H9 (cell line): ENCODE data around the gene MON2. TPM values are rescaled to one million over a fixed set of nuclear protein-coding genes. Genes with fewer than 3 reads are reported as not detected.
"Not testable (repeated sequence)": the region's sequence is repeated elsewhere in the genome, so short reads cannot be mapped to it uniquely, and the experiment has no call there.

Experiments
- DNase-seq: peaks from one replicate; pipeline ENCODE4 v3.0.0-alpha.2; 2017
- H2AFZ ChIP-seq: one replicate; pipeline ENCODE4 v1.6.1; 2013; ENCODE audit warnings: mild to moderate bottlenecking, low read length, control low read depth, moderate library complexity
- H2AK5ac ChIP-seq: 2 replicates; pipeline ENCODE4 v1.6.1; 2013; ENCODE audit warnings: low read length, control low read depth, mixed read lengths; ENCODE audit not compliant: insufficient read length
- H2BK120ac ChIP-seq: one replicate; pipeline ENCODE4 v1.6.1; 2013; ENCODE audit warnings: low read depth, mild to moderate bottlenecking, low read length, control low read depth, inconsistent platforms; ENCODE audit not compliant: poor library complexity, severe bottlenecking
- H2BK12ac ChIP-seq: 2 replicates; pipeline ENCODE4 v1.6.1; 2013; ENCODE audit warnings: low read length, control low read depth, mixed read lengths, low read depth; ENCODE audit not compliant: insufficient read length
- H2BK15ac ChIP-seq: 2 replicates; pipeline ENCODE4 v1.6.1; 2013; ENCODE audit warnings: low read depth, low read length, control low read depth
- H2BK20ac ChIP-seq: one replicate; pipeline ENCODE4 v1.6.1; 2013; ENCODE audit warnings: low read depth, mild to moderate bottlenecking, low read length, control low read depth, inconsistent platforms; ENCODE audit not compliant: poor library complexity, severe bottlenecking
- H2BK5ac ChIP-seq: 2 replicates; pipeline ENCODE4 v1.6.1; 2013; ENCODE audit warnings: low read length, control low read depth, mixed read lengths; ENCODE audit not compliant: insufficient read length
- H3K14ac ChIP-seq: 2 replicates; pipeline ENCODE4 v1.6.1; 2013; ENCODE audit warnings: low read length, control low read depth; ENCODE audit not compliant: insufficient read depth
- H3K18ac ChIP-seq: 2 replicates; pipeline ENCODE4 v1.6.1; 2013; ENCODE audit warnings: low read depth, mild to moderate bottlenecking, mixed read lengths, low read length, control low read depth; ENCODE audit not compliant: insufficient read length
- H3K23ac ChIP-seq: 2 replicates; pipeline ENCODE4 v1.6.1; 2013; ENCODE audit warnings: low read length, control low read depth, mixed read lengths, low read depth; ENCODE audit not compliant: insufficient read length
- H3K23me2 ChIP-seq: 2 replicates; pipeline ENCODE4 v1.6.1; 2013; ENCODE audit warnings: low read depth, mild to moderate bottlenecking, mixed read lengths, low read length, control low read depth; ENCODE audit not compliant: insufficient read length, poor library complexity, severe bottlenecking
- H3K27ac ChIP-seq: 2 replicates; pipeline ENCODE4 v1.5.1; 2013; ENCODE audit warnings: low read length, control low read depth, mixed read lengths, low read depth; ENCODE audit not compliant: insufficient read length
- H3K27me3 ChIP-seq: 2 replicates; pipeline ENCODE4 v1.6.1; 2013; ENCODE audit warnings: low read length, control low read depth, inconsistent platforms; ENCODE audit not compliant: insufficient read depth
- H3K4ac ChIP-seq: 2 replicates; pipeline ENCODE4 v1.6.1; 2013; ENCODE audit warnings: low read depth, mild to moderate bottlenecking, control low read depth, inconsistent platforms, low read length, moderate library complexity
- H3K4me1 ChIP-seq: 2 replicates; pipeline ENCODE4 v1.6.1; 2013; ENCODE audit warnings: low read length, control low read depth, inconsistent platforms; ENCODE audit not compliant: insufficient read depth
- H3K4me2 ChIP-seq: 2 replicates; pipeline ENCODE4 v1.6.1; 2013; ENCODE audit warnings: low read length, control low read depth, mixed read lengths; ENCODE audit not compliant: insufficient read length, insufficient read depth
- H3K56ac ChIP-seq: 2 replicates; pipeline ENCODE4 v1.6.1; 2013; ENCODE audit warnings: low read depth, mild to moderate bottlenecking, mixed read lengths, low read length, control low read depth; ENCODE audit not compliant: insufficient read length
- H3K79me1 ChIP-seq: 2 replicates; pipeline ENCODE4 v1.6.1; 2013; ENCODE audit warnings: low read depth, mild to moderate bottlenecking, moderate library complexity, low read length, control low read depth, inconsistent platforms; ENCODE audit not compliant: insufficient read depth, poor library complexity, severe bottlenecking
- H3K79me2 ChIP-seq: 2 replicates; pipeline ENCODE4 v1.6.1; 2013; ENCODE audit warnings: low read length, control low read depth, inconsistent platforms; ENCODE audit not compliant: insufficient read depth
- H3K9ac ChIP-seq: 2 replicates; pipeline ENCODE4 v1.6.1; 2013; ENCODE audit warnings: low read length, control low read depth, mixed read lengths; ENCODE audit not compliant: insufficient read length; ENCODE audit errors: extremely low read depth
- H3K9me3 ChIP-seq: one replicate; pipeline ENCODE4 v1.6.1; 2013; ENCODE audit warnings: low read depth, low read length, inconsistent platforms; ENCODE audit not compliant: control insufficient read depth
- H3T11ph ChIP-seq: one replicate; pipeline ENCODE4 v1.6.1; 2013; ENCODE audit warnings: mild to moderate bottlenecking, low read length, control low read depth, inconsistent platforms
- H4K20me1 ChIP-seq: one replicate; pipeline ENCODE4 v1.6.1; 2013; ENCODE audit not compliant: control insufficient read depth, insufficient read length, insufficient read depth
- H4K5ac ChIP-seq: 2 replicates; pipeline ENCODE4 v1.6.1; 2013; ENCODE audit warnings: low read depth, mild to moderate bottlenecking, mixed read lengths, low read length, control low read depth; ENCODE audit not compliant: insufficient read length
- H4K8ac ChIP-seq: replicated peaks from 2 replicates; pipeline ENCODE4 v1.6.1; 2013; ENCODE audit warnings: low read length, control low read depth, mixed read lengths, low read depth; ENCODE audit not compliant: insufficient read length
- H4K91ac ChIP-seq: 2 replicates; pipeline ENCODE4 v1.6.1; 2013; ENCODE audit warnings: low read depth, mild to moderate bottlenecking, moderate library complexity, mixed read lengths, low read length, control low read depth; ENCODE audit not compliant: insufficient read length
- H3K27ac Mint-ChIP-seq, 3 experiments: 2 replicates in 2 of 3; 3 replicates in 1 of 3; pipeline ENCODE4 v1.8.0; 2020 to 2021; ENCODE audit warnings: mixed read lengths in 3 of 3, mild to moderate bottlenecking in 1 of 3, moderate library complexity in 1 of 3
- H3K27me3 Mint-ChIP-seq: 2 replicates; pipeline ENCODE4 v1.8.0; 2021; ENCODE audit warnings: low read depth, mild to moderate bottlenecking, moderate library complexity, mixed read lengths
- H3K36me3 Mint-ChIP-seq, 3 experiments: 2 replicates in 2 of 3; 3 replicates in 1 of 3; pipeline ENCODE4 v1.8.0; 2020 to 2021; ENCODE audit warnings: low read depth in 3 of 3, mixed read lengths in 3 of 3; ENCODE audit not compliant: insufficient read depth in 1 of 3
- H3K4me1 Mint-ChIP-seq, 2 experiments: 2 replicates each; pipeline ENCODE4 v1.8.0; 2020; ENCODE audit warnings: mixed read lengths in 2 of 2
- H3K4me3 Mint-ChIP-seq, 2 experiments: 2 replicates in 1 of 2; 3 replicates in 1 of 2; pipeline ENCODE4 v1.8.0; 2020 to 2021; ENCODE audit warnings: mild to moderate bottlenecking in 2 of 2, mixed read lengths in 2 of 2, moderate library complexity in 1 of 2
- H3K9me3 Mint-ChIP-seq, 2 experiments: 2 replicates in 1 of 2; 3 replicates in 1 of 2; pipeline ENCODE4 v1.8.0; 2020; ENCODE audit warnings: mild to moderate bottlenecking in 2 of 2, mixed read lengths in 2 of 2, moderate library complexity in 1 of 2
- WGBS: extraction: QIAGEN DNeasy Blood & Tissue Kit; methylation state at CpG from one replicate; pipeline ENCODE4 v1.1.7; 2013; ENCODE audit warnings: missing lambda C conversion rate, low lambda C conversion rate, mixed read lengths; ENCODE audit not compliant: insufficient read length; ENCODE audit errors: extremely low coverage; 5-methylcytosine and 5-hydroxymethylcytosine counted together
- total RNA-seq: library from RNA; stranded (reverse); gene quantifications from 2 replicates; pipeline ENCODE4 v1.2.1, GENCODE V29; 2021
- TF ChIP-seq, protein P1 (sequence below): fragments of 200-600 bp; sonication (generic); conservative IDR thresholded peaks from 3 replicates; pipeline ENCODE4 v1.8.0; 2021; ENCODE audit warnings: antibody characterized with exemption, mild to moderate bottlenecking

MON2 gene
- total RNA-seq, 1 experiment from 2014 or later: 21.9 TPM

GRCh38 chr12:62459976-62460375 lies 6.7 kb upstream of the MON2 start:
- TF ChIP-seq, protein P1, sequence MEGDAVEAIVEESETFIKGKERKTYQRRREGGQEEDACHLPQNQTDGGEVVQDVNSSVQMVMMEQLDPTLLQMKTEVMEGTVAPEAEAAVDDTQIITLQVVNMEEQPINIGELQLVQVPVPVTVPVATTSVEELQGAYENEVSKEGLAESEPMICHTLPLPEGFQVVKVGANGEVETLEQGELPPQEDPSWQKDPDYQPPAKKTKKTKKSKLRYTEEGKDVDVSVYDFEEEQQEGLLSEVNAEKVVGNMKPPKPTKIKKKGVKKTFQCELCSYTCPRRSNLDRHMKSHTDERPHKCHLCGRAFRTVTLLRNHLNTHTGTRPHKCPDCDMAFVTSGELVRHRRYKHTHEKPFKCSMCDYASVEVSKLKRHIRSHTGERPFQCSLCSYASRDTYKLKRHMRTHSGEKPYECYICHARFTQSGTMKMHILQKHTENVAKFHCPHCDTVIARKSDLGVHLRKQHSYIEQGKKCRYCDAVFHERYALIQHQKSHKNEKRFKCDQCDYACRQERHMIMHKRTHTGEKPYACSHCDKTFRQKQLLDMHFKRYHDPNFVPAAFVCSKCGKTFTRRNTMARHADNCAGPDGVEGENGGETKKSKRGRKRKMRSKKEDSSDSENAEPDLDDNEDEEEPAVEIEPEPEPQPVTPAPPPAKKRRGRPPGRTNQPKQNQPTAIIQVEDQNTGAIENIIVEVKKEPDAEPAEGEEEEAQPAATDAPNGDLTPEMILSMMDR: no peak
- H3K27me3 ChIP-seq: no peaks in the 10 kb centered on the region
- H3K4me3 Mint-ChIP-seq: no peak overlapping the region
- no peak overlapping the region for H4K8ac ChIP-seq
- H2AFZ ChIP-seq: no peak overlapping the region
- no peak overlapping the region for H2BK120ac ChIP-seq
- peaks cover 5% of the 10 kb centered on the region for H3K27me3 Mint-ChIP-seq
- H2AK5ac ChIP-seq: no peak overlapping the region
- no peak overlapping the region for H3K23ac ChIP-seq
- H3K23me2 ChIP-seq: no peaks in the 10 kb centered on the region
- H3K9me3 Mint-ChIP-seq: peaks cover 26 to 28% of the 10 kb centered on the region in 2 experiments
- H3K79me2 ChIP-seq: no peaks in the 10 kb centered on the region
- H3K4me1 Mint-ChIP-seq: 0 out of 4 replicates have a peak, but pooled peaks cover 0 to 2% of the 10 kb centered on the region in 2 experiments
- H3K4me1 ChIP-seq: no peaks in the 10 kb centered on the region
- H2BK20ac ChIP-seq: no peak overlapping the region
- H2BK5ac ChIP-seq: no peak overlapping the region
- H3K56ac ChIP-seq: no peak overlapping the region
- DNase-seq: no peak
- no peak overlapping the region for H3K4ac ChIP-seq
- no peak overlapping the region for H2BK12ac ChIP-seq
- no peak overlapping the region for H3K4me2 ChIP-seq
- no peak overlapping the region for H3K9ac ChIP-seq
- H3K14ac ChIP-seq: no peak overlapping the region
- H2BK15ac ChIP-seq: no peak overlapping the region
- H3T11ph ChIP-seq: no peak overlapping the region
- no peak overlapping the region for H3K27ac Mint-ChIP-seq
- H4K91ac ChIP-seq: no peak overlapping the region
- H4K20me1 ChIP-seq: no peaks in the 10 kb centered on the region
- no peak overlapping the region for H4K5ac ChIP-seq
- H3K18ac ChIP-seq: no peak overlapping the region
- H3K9me3 ChIP-seq: no peaks in the 10 kb centered on the region
- H3K79me1 ChIP-seq: no peaks in the 10 kb centered on the region
- H3K27ac ChIP-seq: no peak overlapping the region
- peaks cover 3 to 8% (median 6%) of the 10 kb centered on the region in 3 experiments; a peak in 5 of 7 replicates for H3K36me3 Mint-ChIP-seq

GRCh38 chr12:62461171-62461837 lies 5.3 kb upstream of the MON2 start:
- not testable (repeated sequence) for H3K4me1 Mint-ChIP-seq, H3K79me1 ChIP-seq, H3K9ac ChIP-seq, H2AK5ac ChIP-seq, H3K4me2 ChIP-seq, H4K20me1 ChIP-seq, H3K18ac ChIP-seq, H3K4me3 Mint-ChIP-seq, H3K36me3 Mint-ChIP-seq, H3T11ph ChIP-seq, H3K27me3 ChIP-seq, H3K27ac ChIP-seq, H3K4ac ChIP-seq, H2AFZ ChIP-seq, H3K23me2 ChIP-seq, H3K56ac ChIP-seq, H3K9me3 ChIP-seq, H3K14ac ChIP-seq, H3K23ac ChIP-seq, H2BK12ac ChIP-seq, H2BK20ac ChIP-seq, H3K27me3 Mint-ChIP-seq, H3K27ac Mint-ChIP-seq, H3K4me1 ChIP-seq, H2BK15ac ChIP-seq, H4K8ac ChIP-seq, DNase-seq, H4K5ac ChIP-seq, H2BK120ac ChIP-seq, H4K91ac ChIP-seq, H2BK5ac ChIP-seq, H3K79me2 ChIP-seq
- H3K9me3 Mint-ChIP-seq: peaks cover 19 to 22% of the 10 kb centered on the region in 2 experiments
- no CpG with 5 or more reads among the region's 32 CpGs for WGBS
